ENCODE results near the gene L1TD1.

DNA sequence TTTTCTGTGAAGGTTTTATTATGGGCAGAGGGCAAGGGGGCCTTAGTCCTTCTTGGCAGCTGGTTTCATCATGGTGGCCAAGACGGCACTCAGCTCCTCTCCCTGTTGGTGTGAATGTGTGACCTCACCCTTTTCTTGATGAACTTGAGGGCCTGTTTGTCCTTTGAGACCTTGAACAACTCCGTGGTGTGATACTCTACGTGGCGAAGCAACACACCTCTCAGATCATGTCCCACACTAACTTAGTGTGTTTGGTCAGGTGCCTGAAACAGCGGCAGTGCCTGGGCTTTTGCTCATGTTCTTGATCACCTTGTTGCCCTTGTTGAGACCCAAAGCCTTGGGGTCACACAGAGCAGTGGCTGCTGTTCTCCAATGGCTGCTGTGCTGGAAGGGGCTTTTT, 13.4 kb downstream of the L1TD1 start:
- TF ChIP-seq, protein P1, sequence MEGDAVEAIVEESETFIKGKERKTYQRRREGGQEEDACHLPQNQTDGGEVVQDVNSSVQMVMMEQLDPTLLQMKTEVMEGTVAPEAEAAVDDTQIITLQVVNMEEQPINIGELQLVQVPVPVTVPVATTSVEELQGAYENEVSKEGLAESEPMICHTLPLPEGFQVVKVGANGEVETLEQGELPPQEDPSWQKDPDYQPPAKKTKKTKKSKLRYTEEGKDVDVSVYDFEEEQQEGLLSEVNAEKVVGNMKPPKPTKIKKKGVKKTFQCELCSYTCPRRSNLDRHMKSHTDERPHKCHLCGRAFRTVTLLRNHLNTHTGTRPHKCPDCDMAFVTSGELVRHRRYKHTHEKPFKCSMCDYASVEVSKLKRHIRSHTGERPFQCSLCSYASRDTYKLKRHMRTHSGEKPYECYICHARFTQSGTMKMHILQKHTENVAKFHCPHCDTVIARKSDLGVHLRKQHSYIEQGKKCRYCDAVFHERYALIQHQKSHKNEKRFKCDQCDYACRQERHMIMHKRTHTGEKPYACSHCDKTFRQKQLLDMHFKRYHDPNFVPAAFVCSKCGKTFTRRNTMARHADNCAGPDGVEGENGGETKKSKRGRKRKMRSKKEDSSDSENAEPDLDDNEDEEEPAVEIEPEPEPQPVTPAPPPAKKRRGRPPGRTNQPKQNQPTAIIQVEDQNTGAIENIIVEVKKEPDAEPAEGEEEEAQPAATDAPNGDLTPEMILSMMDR (IDR thresholded peaks at IDR 0.05 in 8 of 11, conservative IDR thresholded peaks at IDR 0.05 in 3 of 11) = no peak
- no peak for TF ChIP-seq POLR2A (IDR thresholded peaks at IDR 0.05)
- TF ChIP-seq POLR2AphosphoS5 (IDR thresholded peaks at IDR 0.05) = no peak

Data from spleen (tissue), 7 donors.